Astrocyte of the cerebellum (primary cell): ENCODE results near the gene GSTP1.
"Not testable (repeated sequence)": the region's sequence is repeated elsewhere in the genome, so short reads cannot be mapped to it uniquely, and the experiment has no call there.

Experiments
- DNase-seq: peaks from one replicate; pipeline ENCODE4 v3.0.0-alpha.2; 2011; ENCODE audit warnings: low read depth
- H3K4me3 ChIP-seq: 2 replicates; pipeline ENCODE4 v1.5.1; 2011; ENCODE audit warnings: mild to moderate bottlenecking, low read depth, low read length, moderate library complexity
- in situ Hi-C: cut with HindIII; loops from 2 replicates; pipeline ENCODE4 v1.10.0; 2017; ENCODE audit warnings: low sequenced_read_pairs
- TF ChIP-seq, protein P1 (sequence below): IDR thresholded peaks from 2 replicates; pipeline ENCODE4 v1.5.1; 2012; ENCODE audit warnings: low read length, low read depth, moderate library complexity, mild to moderate bottlenecking; ENCODE audit errors: missing control alignments

The GSTP1 gene

DNA sequence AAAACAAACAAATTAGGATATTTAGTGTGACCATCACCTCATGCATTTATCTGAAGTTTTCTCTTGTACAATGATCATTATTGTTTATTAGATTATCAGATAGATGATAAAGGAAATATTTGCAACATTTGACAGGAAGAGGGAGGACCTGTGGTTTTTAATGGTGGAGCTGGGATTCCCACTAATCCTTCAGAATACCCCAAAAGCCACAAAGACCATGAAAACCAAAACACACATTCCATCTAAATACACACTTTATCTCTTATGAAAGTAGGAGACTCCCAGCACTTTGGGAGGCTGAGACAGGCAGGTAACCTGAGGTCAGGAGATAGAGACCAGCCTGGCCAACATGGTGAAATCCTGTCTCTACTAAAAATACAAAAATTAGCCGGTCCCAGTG, 15.5 kb downstream of the GSTP1 start:
- TF ChIP-seq, protein P1, sequence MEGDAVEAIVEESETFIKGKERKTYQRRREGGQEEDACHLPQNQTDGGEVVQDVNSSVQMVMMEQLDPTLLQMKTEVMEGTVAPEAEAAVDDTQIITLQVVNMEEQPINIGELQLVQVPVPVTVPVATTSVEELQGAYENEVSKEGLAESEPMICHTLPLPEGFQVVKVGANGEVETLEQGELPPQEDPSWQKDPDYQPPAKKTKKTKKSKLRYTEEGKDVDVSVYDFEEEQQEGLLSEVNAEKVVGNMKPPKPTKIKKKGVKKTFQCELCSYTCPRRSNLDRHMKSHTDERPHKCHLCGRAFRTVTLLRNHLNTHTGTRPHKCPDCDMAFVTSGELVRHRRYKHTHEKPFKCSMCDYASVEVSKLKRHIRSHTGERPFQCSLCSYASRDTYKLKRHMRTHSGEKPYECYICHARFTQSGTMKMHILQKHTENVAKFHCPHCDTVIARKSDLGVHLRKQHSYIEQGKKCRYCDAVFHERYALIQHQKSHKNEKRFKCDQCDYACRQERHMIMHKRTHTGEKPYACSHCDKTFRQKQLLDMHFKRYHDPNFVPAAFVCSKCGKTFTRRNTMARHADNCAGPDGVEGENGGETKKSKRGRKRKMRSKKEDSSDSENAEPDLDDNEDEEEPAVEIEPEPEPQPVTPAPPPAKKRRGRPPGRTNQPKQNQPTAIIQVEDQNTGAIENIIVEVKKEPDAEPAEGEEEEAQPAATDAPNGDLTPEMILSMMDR, result no peak
- in situ Hi-C loops, result no loop called here
- no peak for DNase-seq
- H3K4me3 ChIP-seq, result no peak overlapping the region

DNA sequence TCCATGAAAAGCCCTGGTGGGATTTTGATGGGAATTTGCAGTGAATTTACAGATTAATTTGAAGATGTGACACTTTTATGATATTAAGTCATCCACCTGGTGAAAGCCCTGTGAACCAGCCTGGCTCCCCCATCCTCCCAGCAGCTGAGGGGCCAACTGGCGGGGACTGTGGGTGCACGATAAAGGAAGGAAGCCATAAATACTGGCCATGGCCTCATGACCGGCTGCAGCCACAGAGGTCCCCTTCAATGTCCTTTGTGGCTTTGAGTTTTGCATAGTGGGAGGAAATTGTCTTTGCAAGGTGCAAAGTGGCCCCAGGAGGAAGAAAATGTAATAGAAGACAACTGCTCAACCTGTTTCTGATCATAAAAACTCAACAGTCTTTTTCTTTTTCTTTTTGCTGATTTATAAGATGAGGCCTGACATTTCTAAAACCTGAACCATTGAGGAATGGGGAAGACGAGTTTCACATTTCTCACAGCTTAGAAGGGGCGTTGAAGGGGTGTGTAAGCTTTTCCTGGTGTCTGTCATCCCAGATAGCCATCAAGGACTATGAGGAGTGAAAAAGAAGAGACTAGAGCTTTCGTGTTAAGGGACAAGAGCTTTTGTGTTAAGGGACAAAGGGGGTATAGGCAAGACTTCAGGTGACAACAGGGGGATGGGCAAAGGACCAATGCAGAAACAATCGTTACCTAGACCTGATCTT, 16.9 kb downstream of the GSTP1 start:
- DNase-seq, result no peak
- in situ Hi-C loops, result no loop called here
- TF ChIP-seq, protein P1, result no peak
- no peak overlapping the region for H3K4me3 ChIP-seq

- in situ Hi-C loops, result no loop called here
- TF ChIP-seq, protein P1, result no peak
- no peak for DNase-seq
- H3K4me3 ChIP-seq, result no peak overlapping the region
Measured at GRCh38 chr11:67601098-67601497, 17.5 kb downstream of the GSTP1 start.

- DNase-seq, H3K4me3 ChIP-seq, in situ Hi-C loops: not testable (repeated sequence)
Measured at GRCh38 chr11:67604119-67604518, 20.5 kb downstream of the GSTP1 start.

DNA sequence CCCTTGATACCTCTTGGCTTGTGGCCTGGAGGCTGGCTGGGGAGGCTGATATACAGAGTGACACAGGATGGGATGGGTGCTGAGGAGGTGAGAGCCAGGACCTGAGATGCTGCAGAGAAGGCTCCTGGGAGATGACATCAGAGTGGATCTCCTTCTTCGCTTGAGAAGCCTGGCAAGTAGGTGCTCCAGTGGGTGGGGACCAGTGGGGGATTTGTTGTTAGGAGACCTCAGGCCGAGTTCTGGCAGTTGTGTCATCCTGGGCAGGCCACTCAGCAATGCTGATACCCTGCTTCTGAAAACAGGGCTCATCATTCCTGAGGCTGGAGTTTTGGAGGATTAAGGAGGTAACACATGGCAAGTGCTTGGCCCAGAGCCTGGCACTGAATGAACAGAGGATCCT, 21.2 kb downstream of the GSTP1 start:
- TF ChIP-seq, protein P1, result no peak
- H3K4me3 ChIP-seq, result no peak overlapping the region
- no peak for DNase-seq
- in situ Hi-C loops, result no loop called here

GRCh38 chr11:67605231-67606011, 21.8 kb downstream of the GSTP1 start:
- H3K4me3 ChIP-seq, result no peak overlapping the region
- DNase-seq, result no peak
- TF ChIP-seq, protein P1, result no peak
- in situ Hi-C loops, result no loop called here

- DNase-seq, result no peak
- in situ Hi-C loops, result no loop called here
- TF ChIP-seq, protein P1, result no peak
Measured at GRCh38 chr11:67606093-67606491, 22.5 kb downstream of the GSTP1 start.

More at GRCh38 chr11:67606093-67606491, 22.5 kb downstream of the GSTP1 start:
- peak overlapping the region; percentile 72 for H3K4me3 ChIP-seq
